HG02571 (cell line): ENCODE results near the gene AMH.
"Not testable (repeated sequence)": the region's sequence is repeated elsewhere in the genome, so short reads cannot be mapped to it uniquely, and the experiment has no call there.

Experiments used
- ATAC-seq: cut with Tn5 transposase; IDR thresholded peaks from one replicate; pipeline ENCODE4 v1.9.1; 2021; ENCODE audit warnings: mild to moderate bottlenecking, moderate library complexity; ENCODE audit not compliant: unreplicated experiment

The AMH gene

GRCh38 chr19:2249010-2249866 is at the start of gene AMH:
Gene AMH (plus strand): TSS chr19:2249323. CDS start chr19:2249333, 10 bp downstream.
- no peak for ATAC-seq

GRCh38 chr19:2199861-2200623 is 49.1 kb upstream of the AMH start:
- no peak for ATAC-seq

GRCh38 chr19:2200624-2201294 is 48.4 kb upstream of the AMH start:
- not testable (repeated sequence) for ATAC-seq

DNA sequence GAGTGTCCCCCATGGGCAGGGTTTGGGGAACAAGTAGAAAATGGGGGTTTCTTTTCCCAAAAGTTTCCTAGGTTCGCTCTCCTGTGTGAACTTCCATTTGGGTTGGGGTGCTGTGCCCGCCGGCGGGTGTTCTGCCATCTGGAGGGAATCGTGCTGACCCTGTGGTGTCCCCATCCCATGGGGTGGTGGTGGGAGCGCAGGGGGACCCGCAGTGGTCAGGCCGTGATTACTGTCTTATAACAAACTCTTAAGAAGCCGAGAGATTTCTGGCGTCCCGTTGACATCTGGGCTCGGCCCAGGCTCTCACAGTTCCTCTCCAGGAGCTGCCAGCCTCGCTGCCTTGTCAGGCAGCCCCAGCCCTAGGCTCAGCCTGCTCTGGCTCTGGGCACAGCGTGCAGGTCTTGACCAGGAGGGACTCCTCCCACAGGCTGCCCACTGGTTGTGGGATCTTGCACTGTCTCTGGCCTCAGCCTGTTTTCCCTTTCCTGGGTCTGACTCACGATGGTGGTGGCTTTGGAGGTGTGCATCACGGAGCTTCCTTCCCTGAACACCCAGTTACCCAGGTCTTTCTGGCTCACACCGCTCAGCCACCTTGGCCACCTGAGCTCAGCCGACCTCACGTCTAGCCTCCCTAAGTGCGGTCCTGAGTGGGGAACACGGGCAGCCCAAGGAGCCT is 47.5 kb upstream of the AMH start:
- no peak for ATAC-seq

DNA sequence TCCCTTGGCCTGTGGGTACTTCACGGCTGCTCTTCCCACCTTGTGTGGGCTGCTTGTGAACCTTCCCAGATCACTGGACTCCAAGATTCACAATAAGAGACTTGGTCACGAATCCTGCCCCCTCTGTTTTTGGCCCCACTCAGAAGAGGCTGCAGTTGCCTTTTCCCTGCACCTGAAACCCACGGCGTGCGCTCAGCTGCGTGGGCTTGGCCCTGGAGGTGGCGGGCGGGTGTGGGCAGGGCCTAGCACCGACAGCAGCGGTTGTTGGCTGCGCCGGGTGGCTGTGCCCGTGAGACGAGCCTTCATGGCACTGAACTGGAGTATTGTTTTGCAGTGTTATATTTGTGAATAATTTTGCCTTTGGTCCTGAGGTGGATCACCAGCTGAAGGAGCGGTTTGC is 46.8 kb upstream of the AMH start:
- ATAC-seq: no peak

GRCh38 chr19:2207008-2207407 is 42.1 kb upstream of the AMH start:
- ATAC-seq: no peak

GRCh38 chr19:2207991-2208860 is 40.9 kb upstream of the AMH start:
- no peak for ATAC-seq

GRCh38 chr19:2208975-2209374 is 40.1 kb upstream of the AMH start:
- ATAC-seq: no peak

GRCh38 chr19:2209408-2209807 is 39.7 kb upstream of the AMH start:
- no peak for ATAC-seq

DNA sequence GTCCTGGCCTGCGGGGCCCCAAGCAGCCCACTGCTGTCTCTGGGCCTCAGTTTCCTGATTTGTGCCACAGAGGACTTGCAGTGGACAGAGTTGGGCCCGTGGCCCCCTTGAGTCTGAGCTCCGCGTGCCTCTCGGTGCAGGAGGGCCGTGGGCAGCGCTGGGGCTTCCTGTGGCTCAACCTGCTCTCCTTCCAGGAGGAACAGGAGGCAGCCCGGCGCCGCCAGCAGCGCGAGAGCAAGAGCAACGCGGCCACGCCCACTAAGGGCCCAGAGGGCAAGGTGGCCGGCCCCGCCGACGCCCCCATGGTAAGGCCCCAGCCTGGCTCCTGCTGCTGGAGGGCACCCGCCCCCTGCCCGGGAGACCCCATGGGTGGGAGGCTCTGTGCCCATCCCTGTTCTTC is 38.9 kb upstream of the AMH start:
- no peak for ATAC-seq

DNA sequence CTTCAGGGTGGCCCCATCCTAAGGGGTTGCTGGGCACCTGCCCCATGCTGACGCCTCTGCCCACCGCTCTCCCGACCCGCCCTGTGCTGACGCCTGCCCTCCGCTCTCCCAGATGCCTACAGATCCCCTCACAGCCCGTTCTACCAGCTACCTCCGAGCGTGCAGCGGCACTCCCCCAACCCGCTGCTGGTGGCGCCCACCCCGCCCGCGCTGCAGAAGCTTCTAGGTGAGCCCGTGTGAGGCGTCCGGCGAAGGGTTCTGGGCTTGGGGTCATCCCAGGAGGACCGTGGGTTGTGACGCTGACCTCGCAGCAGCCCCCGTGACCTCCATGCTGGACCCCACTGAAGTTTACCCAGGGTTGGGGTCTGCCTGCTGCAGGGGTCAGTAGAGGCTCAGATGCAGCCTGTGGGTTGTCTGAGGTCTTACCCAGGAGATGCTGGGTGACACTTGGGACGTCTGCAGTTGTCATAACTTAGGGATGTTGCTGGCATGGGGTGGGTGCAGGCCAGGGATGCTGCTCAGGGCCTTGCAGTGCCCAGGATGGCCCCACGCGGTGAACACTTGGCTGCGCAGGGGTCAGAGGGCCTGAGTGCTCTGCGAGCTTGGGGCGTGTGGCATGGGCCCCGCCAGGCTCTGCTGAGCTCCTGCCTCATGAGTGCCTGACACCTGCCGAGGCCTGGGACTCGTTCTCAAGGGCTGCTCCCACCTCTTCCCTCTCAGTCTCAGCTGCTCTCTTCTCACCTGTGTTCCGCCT is 38.0 kb upstream of the AMH start:
- ATAC-seq: no peak

DNA sequence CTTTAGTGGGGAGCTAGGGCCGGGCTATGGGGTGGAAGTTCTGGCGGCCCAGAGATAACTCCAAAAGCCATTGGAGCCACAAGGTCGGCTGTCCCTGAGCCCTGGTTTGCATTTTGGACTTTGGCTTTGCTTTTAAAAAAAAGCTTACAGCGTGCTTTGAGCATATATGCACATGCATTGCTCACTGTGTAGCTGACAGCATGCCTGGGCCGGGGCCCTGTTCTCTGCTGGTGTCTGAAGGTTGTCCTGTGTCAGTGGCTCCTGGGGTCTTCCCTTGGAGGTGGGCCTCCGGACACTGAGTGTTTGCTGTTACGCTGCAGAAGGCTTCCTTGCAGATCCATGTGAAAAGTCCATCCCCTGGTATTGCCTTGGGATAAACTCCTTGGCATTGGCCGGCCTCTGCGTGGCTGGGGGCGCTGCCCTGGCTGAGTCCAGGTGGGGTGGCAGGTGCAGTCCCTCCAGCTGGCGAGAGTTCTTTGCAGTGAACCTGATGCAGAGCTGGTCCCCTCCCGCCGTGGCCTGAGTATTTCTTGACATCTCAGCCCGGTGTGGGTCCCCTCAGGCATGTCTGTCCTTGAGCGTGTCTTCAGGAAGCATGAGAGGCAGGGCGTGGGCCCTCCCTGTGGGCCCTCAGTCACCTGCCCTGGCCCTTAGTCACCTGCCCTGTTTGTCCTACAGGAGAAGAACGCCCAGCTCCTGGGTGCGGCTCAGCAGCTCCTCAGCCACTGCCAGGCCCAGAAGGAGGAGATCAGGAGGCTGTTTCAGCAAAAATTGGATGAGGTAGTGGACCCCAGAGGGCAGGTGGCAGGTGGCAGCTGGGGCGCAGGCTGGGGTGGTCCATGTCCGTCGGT is 36.0 kb upstream of the AMH start:
- ATAC-seq: no peak

DNA sequence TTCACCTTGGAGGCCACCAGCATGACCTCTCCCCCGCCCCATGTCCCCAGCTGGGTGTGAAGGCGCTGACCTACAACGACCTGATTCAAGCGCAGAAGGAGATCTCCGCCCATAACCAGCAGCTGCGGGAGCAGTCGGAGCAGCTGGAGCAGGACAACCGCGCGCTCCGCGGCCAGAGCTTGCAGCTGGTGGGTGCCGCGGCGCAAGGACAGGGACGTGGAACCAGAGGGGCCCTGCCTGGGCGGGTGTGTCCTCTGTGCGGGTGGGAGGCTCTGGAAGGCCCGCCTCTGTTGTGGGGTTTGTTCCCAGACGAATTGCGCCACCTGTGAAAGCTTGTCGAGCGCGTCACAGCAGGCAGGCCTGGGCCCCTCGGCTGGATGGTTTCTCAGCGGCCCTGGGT is 35.3 kb upstream of the AMH start:
- ATAC-seq: no peak

DNA sequence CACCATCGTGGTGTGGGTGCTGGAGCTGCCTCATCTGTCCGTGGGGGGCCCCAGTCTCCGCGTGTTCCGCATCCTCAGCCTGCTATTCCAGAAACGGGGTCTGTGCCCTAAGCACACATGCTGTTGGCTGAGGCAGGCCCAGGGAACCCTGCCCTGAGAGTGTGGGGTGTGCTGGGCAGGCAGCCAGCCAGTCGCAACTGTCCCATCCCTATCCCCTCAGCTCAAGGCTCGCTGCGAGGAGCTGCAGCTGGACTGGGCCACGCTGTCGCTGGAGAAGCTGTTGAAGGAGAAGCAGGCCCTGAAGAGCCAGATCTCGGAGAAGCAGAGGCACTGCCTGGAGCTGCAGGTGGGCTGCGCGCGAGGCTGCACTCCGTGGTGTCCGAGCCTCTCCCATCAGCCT is 34.9 kb upstream of the AMH start:
- ATAC-seq: no peak

DNA sequence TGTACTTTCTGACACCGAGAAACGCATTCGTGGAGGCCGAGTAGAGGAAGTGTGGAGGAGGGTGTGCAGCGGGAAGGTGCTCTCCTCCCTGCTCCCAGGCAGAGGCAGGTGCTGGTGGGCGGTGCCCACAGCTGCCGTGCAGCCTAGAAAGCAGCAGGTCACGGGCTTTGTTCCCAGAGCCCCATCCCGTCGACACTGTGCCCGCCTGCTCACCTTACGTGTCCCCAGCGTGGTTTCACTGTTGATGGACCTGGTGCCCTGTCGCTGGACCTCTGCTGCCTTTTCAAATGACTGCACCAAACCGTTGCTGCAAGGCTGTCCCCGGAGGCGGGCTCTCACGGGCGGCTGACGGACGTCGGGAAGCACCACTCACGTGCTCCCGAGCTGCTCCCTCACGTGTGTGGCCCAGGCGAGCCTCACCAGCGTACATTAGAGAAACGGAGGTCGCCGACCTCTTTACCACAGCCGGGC is 33.8 kb upstream of the AMH start:
- ATAC-seq: no peak

- no peak for ATAC-seq
These were observed 32.5 kb upstream of the AMH start for GRCh38 chr19:2216361-2217225.

- no peak for ATAC-seq
These were observed 31.5 kb upstream of the AMH start for GRCh38 chr19:2217591-2217990.
